ENCODE results near the gene HYAL3. TPM values are rescaled to one million over a fixed set of nuclear protein-coding genes. Genes with fewer than 3 reads are reported as not detected.

Gene HYAL3
- total RNA-seq, 2 donors from 2014 or later, result 2.6 to 3.3 TPM

GRCh38 chr3:50325497-50326181 is 26.4 kb upstream of the HYAL3 start:
- no peak for DNase-seq

DNA sequence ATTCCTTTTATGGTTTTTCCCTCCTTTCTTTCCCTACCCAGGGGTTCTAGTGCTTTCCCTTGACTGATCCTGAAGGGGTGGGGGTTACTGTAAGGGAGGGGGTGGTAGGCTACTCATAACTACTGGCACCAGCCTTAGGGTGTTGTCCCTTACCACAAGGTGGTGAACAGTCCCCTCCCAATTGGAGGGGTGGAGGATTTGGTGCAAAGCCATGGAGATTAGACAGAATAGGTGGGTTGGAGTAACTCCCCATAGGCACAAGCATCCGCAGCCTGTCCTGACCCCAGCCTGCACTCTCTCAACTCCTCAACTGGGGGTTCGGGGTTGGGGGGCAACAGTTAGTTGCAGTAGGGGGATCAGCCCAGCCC is 25.9 kb upstream of the HYAL3 start:
- Mint-ChIP-seq H3K27ac (peak overlapping the region; percentile 48), H3K27me3 (ENCODE audit: insufficient read depth) (no peaks in the 10 kb centered on the region), H3K4me3 (no peak overlapping the region), H3K9me3 (no peaks in the 10 kb centered on the region), H3K36me3 (ENCODE audit: low read depth) (peaks cover 13% of the 10 kb centered on the region), H3K4me1 (peaks cover 24% of the 10 kb centered on the region)
- no peak overlapping the region for H3K4me3 ChIP-seq (ENCODE audit: low read length)
- 80 to 92% methylated on average over 1 to 2 of the region's 2 CpGs for WGBS, 2 experiments (ENCODE audit: insufficient coverage in 1 of 2, insufficient read length in 1 of 2)
- H3K9me3 ChIP-seq (ENCODE audit: control insufficient read depth, low read length), result no peaks in the 10 kb centered on the region
- H3K4me1 ChIP-seq (ENCODE audit: control insufficient read depth, insufficient read depth, low read length), result peaks cover 21% of the 10 kb centered on the region
- no peak overlapping the region for H3K9ac ChIP-seq (ENCODE audit: extremely low read depth, low read length, poor library complexity, severe bottlenecking)
- no peaks in the 10 kb centered on the region for H3K27me3 ChIP-seq (ENCODE audit: control insufficient read depth, insufficient read depth, low read length, poor library complexity, severe bottlenecking)
- H3K36me3 ChIP-seq (ENCODE audit: control insufficient read depth, insufficient read depth, low read length), result peaks cover 42% of the 10 kb centered on the region
- DNase-seq, result no peak
- no peak for TF ChIP-seq CTCF (conservative IDR thresholded peaks at IDR 0.05)
- H3K27ac ChIP-seq (ENCODE audit: low read depth, low read length), result no peak overlapping the region

More at GRCh38 chr3:50325497-50326181, 26.4 kb upstream of the HYAL3 start:
- Mint-ChIP-seq H3K27ac (no peak overlapping the region), H3K27me3 (ENCODE audit: insufficient read depth) (no peaks in the 10 kb centered on the region), H3K4me3 (no peak overlapping the region), H3K36me3 (ENCODE audit: low read depth) (peaks cover 17% of the 10 kb centered on the region), H3K4me1 (peaks cover 20% of the 10 kb centered on the region), H3K9me3 (no peaks in the 10 kb centered on the region)
- WGBS, 2 experiments (ENCODE audit: insufficient coverage in 1 of 2, insufficient read length in 1 of 2), result 92% methylated on average over 9 to 11 of the region's 11 CpGs
- TF ChIP-seq CTCF (conservative IDR thresholded peaks at IDR 0.05), result no peak
- H3K4me1 ChIP-seq (ENCODE audit: control insufficient read depth, insufficient read depth, low read length), result peaks cover 16% of the 10 kb centered on the region
- H3K4me3 ChIP-seq (ENCODE audit: low read length), result no peak overlapping the region
- peaks cover 46% of the 10 kb centered on the region for H3K36me3 ChIP-seq (ENCODE audit: control insufficient read depth, insufficient read depth, low read length)
- H3K27ac ChIP-seq (ENCODE audit: low read depth, low read length), result no peak overlapping the region
- no peak overlapping the region for H3K9ac ChIP-seq (ENCODE audit: extremely low read depth, low read length, poor library complexity, severe bottlenecking)
- H3K9me3 ChIP-seq (ENCODE audit: control insufficient read depth, low read length), result no peaks in the 10 kb centered on the region
- H3K27me3 ChIP-seq (ENCODE audit: control insufficient read depth, insufficient read depth, low read length, poor library complexity, severe bottlenecking), result no peaks in the 10 kb centered on the region

GRCh38 chr3:50324351-50325112 is 25.3 kb upstream of the HYAL3 start:
- Histone ChIP-seq H3K27me3 (ENCODE audit: control insufficient read depth, insufficient read depth, low read length, poor library complexity, severe bottlenecking) (no peaks in the 10 kb centered on the region), H3K9ac (ENCODE audit: extremely low read depth, low read length, poor library complexity, severe bottlenecking) (no peak overlapping the region), H3K4me3 (ENCODE audit: low read length) (no peak overlapping the region), H3K27ac (ENCODE audit: low read depth, low read length) (no peak overlapping the region), H3K4me1 (ENCODE audit: control insufficient read depth, insufficient read depth, low read length) (peaks cover 26% of the 10 kb centered on the region), H3K9me3 (ENCODE audit: control insufficient read depth, low read length) (no peaks in the 10 kb centered on the region), H3K36me3 (ENCODE audit: control insufficient read depth, insufficient read depth, low read length) (peaks cover 42% of the 10 kb centered on the region)
- Mint-ChIP-seq H3K27ac (peak overlapping the region; percentile 48), H3K27me3 (ENCODE audit: insufficient read depth) (no peaks in the 10 kb centered on the region), H3K4me1 (peaks cover 30% of the 10 kb centered on the region), H3K4me3 (no peak overlapping the region), H3K9me3 (no peaks in the 10 kb centered on the region), H3K36me3 (ENCODE audit: low read depth) (peaks cover 13% of the 10 kb centered on the region)
- peak; percentile 90 for TF ChIP-seq CTCF (conservative IDR thresholded peaks at IDR 0.05)
- WGBS, 2 experiments (ENCODE audit: insufficient coverage in 1 of 2, insufficient read length in 1 of 2), result 76 to 86% methylated on average over 1 to 4 of the region's 4 CpGs
- DNase-seq, result peak; percentile 98

Data from endodermal cell (in vitro differentiated cells).